B cell (primary cell): ENCODE results near the gene DCLK1.

Source experiments
- EZH2 ChIP-seq: IDR thresholded peaks from 2 replicates; pipeline ENCODE4 v1.6.1; 2012; ENCODE audit warnings: borderline replicate concordance, low read depth, mild to moderate bottlenecking, moderate library complexity, low read length; ENCODE audit not compliant: insufficient read depth, poor library complexity, severe bottlenecking
- TF ChIP-seq, protein P1 (sequence below): fragments of 200-600 bp; IDR thresholded peaks from one replicate; pipeline ENCODE4 v1.8.0; 2022; ENCODE audit warnings: antibody characterized with exemption, mild to moderate bottlenecking

DNA sequence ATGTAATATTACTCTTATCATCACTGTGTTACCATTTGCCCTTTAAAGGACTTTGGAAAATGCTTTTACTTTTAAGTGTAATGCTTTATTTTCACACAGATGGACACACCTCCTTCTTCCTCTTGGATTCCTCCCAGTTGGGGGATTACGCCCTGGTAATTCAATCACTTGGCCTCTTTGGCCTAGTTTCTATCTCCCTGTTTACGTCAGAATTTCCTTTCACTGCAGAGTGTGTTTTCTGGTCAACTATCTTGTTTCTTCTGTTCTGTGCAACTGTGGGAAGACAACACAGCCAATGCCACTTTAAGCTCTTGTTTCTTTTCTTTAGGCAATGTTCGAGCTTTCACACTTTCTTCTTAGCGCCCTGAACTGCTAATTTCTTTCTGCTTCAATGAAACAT, 397.4 kb downstream of the DCLK1 start:
- TF ChIP-seq EZH2 = no peak
- TF ChIP-seq, protein P1, sequence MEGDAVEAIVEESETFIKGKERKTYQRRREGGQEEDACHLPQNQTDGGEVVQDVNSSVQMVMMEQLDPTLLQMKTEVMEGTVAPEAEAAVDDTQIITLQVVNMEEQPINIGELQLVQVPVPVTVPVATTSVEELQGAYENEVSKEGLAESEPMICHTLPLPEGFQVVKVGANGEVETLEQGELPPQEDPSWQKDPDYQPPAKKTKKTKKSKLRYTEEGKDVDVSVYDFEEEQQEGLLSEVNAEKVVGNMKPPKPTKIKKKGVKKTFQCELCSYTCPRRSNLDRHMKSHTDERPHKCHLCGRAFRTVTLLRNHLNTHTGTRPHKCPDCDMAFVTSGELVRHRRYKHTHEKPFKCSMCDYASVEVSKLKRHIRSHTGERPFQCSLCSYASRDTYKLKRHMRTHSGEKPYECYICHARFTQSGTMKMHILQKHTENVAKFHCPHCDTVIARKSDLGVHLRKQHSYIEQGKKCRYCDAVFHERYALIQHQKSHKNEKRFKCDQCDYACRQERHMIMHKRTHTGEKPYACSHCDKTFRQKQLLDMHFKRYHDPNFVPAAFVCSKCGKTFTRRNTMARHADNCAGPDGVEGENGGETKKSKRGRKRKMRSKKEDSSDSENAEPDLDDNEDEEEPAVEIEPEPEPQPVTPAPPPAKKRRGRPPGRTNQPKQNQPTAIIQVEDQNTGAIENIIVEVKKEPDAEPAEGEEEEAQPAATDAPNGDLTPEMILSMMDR = no peak
